Activated T-cell treated with anti-CD3 and anti-CD28 coated beads for 24 hours (primary cell): ENCODE data around the gene NHLH1.

Source experiments
- DNase-seq: peaks from one replicate; pipeline ENCODE4 v3.0.0-alpha.2; 2020; ENCODE audit warnings: low read depth

Gene NHLH1

DNA sequence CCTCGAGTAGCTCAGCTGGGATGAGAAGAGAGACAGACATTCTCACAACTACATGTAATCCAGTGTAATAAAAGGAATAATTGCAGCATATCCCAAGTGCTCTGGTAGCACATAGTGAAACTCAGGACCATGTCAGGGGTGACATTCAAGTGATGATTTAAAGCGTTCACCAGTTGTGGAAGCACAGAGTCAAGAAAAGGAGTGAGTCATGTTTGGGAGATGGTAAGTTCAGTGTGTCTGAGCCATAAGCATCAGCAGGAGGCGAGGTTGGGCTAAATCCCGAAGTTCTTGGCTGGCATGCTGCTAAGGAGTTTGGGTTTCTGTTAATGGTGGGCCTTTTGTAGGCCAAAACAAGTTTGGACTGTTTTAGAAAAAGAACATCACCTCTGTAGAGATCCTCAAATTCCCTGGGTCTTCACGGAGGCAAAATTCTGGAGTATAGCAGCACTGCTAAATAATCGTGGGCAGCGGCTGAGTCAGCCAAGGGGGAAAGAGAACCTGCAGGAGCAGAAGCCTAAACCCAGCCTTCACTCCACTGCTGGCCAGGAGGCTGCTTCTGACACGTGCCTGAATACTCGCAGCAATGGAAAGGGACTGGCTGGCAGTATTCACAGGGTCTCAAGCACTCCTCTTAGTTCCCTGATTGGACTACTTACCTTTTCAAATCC lies 7.2 kb upstream of the NHLH1 start:
- DNase-seq: no peak

DNA sequence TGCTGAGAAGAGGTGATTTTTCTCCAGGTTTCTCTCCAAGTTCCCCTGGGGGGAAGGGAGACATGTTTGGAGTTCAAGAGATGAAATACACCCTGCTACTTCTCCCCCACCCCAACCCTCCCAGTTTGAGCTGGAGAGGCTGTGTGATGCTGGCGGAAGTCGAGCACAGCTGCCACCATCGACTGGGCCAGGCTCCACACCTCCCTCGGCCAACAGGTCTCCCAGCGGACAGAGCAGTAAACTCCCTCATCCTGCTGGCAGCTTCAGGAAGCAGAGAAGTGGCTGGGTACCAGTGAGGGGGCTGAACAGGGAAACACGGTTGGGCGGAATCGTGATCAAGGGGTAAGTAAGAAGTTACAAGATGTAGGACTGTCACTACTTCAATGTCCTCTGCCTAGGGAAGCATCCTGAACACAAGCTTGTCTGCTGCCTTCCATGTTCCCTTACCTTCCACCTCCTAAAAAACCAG lies 6.6 kb upstream of the NHLH1 start:
- no peak for DNase-seq

DNA sequence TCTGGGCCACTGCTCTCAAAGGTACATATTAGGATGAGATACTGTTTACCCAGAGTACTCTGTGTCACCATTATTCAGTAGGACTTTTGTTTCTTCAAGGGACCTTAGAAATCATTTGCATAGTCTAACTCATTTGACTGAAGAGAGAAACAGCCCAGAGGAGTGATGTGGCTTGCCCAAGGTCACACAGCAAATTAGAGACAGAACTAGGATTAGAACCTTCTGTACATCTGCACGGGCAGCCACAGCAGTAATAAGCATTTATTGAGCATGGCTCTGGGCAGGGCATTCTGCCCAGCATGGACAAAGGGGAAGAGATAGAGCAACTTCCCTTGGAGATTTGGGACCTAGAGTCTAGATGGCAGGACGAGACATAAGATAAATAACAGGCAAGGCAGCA lies 5.7 kb upstream of the NHLH1 start:
- DNase-seq: no peak

DNA sequence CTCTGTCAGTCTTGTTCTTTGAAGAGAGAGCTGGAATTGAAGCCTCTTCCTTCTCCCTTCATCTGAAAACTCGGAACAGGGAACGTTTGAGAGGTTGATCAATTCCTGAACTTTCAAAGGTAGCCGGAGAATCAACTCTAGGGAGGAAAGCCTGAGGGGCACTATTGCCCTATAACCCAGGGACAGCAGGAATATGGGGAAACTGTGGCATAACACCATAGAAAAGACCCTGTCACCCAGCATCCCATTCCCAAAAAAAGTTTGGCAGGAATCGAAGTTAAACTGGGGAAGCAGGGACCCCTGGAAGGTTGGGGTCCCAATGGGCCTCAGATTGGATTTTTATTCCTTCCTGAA lies 5.1 kb upstream of the NHLH1 start:
- DNase-seq: no peak

DNA sequence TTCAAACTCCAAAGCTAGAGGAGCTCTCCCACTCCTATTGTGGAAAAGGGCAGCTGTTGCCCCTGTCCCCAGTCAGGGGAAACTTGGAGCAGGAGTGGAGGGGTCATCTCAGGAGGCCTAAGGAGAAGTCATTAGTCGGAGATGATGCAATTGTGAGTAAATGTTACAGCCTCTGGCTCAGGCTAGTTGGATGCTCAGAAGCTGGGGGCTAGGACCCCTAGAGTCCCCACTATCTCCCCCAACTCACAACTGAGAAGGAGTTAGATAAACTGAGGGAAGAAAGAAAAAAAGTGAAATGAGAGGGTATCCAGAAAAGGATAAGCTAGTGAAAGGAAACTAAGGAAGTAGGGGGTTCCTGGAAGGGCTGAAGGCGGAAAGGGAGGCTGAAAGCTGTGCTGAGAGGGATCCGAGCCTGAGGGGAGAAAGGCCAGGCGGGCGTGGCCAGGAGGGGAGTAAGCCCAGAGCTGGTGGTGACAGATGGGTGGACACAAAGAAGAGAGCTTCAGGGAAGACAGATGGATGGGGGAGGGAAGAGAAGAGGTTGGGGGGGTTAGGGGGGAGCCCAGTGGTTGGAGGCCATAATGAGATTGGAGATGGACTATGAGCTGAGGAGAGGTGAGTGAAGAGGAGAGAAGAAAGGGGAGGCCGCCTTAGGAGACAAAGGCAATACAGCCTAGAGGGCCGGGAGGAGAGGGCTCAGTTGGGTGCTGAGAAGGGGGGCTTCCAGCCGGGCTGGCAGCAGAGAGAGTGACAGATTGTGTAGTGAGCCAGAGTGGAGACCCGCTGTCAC lies 4.5 kb upstream of the NHLH1 start:
- DNase-seq: no peak

DNA sequence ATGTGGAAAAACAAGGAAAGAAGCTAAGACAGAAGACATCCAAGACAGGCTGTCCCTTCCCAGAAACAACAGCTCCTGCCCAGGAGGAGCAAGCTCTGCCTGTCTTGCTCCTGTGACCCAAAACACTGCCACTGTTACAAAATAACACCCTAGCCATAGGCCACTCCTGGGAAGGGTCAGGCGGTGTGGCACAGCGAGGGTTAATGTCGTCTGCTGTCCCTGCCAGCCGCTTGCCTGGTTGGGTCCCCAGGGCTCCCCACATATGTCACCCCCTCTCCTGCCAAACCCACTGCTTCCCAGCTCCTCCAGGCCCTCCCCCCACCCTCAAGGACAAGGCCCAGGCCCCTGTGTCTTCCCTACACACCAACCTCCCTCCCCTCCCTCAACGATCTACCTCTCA lies 3.9 kb upstream of the NHLH1 start:
- no peak for DNase-seq

DNA sequence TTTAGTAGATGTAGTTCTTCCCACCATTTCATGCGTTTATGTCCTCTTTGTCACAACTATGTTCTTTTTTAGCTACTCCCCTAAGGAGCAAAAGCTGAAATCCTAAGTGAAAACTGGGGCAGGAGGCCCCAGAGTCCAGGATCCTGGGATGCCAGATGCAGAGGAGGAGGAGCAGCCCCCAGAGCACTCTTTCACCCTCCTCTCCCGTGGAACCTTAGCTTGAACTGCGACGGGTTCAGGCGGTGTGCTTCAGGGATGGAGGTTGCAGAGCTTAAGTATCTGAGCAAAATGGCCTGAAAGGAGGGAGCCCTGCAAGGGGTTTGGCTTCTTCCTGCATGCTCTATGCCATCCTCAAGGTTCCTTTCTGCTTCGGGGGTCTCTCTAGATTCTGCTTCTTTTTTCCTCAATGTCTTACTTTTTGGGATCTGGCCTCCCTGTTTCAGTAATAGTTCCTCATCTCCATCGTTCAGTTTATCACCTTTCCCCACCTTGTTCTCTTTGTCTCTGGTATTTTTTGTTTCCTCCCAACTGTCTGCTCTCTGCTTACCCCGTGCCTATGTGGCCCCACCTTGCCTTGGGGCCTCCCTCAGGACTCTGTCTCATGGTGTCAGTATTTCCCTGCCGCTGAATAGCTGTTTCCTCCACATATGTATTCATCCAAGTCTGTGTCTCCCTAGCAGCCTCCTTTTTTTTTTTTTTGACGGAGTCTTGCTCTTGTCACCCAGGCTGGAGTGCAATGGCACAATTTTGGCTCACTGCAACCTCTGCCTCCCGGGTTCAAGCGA lies 2.7 kb upstream of the NHLH1 start:
- no peak for DNase-seq

DNA sequence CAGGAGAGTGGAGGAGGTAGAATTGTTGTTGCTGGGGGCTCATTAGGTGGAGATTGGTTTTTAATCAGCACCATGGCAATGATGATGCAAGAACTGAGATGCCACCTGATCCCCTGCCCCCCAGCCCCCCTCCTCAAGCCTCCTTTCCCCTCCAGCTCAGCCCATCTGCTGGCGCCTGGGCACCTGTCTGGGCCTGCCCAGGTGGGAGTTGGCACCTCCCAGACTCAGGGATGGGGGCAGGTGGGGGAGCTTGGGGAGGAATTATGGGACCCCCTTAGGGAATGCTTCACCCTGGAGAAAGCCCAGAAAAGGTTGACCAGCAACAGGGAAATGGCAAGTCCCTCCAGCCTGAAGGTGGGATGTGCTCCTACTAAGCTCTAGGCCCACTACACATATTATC lies 1.5 kb upstream of the NHLH1 start:
- DNase-seq: no peak

DNA sequence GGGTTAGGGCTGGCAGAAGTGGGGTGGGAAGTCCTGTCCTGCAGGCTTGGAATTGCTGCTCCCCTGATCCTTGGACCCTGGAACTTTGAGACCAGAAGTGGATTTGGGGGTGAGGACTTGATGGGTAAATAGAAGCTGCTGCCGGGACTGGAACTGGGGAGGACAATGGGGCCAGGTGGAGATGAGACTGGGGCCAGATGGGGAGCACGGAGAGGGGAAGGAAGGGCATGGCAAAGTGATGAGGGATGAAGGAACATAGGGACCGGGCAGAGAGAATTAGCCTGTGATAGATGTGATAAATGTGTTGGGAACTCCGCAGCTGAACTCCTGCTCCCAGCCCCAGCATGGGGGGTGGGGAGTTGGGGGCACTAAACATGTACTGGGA lies 637 bp downstream of the NHLH1 start:
- no peak for DNase-seq

DNA sequence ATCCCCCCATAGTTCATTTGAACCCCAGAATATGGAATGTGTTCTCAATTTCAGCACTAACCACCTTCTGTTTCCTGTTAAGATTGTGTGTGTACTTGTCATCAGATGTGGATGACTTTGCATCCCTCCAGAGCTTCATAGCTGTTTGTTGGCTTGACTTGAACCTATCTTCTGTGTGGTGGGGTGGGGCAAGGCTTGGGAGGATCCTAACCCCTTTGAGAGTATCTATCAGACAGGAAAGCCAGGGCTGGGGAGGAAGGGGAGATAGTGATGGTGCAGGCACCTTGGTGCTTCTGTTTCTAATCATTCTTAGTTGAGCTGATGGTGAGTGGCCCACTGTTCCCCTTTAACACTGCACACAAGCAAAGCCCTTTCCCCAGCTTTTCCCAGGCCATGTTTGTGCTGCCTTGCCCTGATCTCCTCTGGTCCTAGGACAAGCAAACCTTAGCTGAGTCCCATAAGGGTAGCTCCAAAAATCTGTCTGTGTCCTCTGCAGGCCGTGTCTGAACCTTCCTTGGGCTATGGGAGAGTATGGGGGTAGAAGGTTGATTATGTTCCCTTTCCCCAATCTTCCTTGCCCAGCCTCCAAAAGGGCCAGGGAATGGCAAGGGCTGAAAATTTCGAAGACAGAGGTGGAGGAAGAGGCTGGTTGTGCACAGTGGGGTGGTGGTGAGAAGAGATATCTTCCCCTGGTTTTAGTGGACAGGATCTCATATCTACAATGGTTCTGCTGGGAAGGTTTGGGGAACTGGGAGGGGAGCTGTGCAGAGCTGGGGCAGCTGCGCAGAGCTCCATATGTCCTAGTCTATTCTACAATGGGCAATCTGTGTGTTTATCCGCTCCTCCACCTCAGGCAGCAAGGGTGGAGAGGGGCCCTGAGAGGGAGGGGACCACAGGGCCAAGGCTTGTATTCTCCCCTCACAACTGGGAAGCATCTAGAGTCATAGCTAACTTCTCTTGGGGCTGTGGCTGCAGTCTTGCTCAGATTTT lies 1.4 kb downstream of the NHLH1 start:
- no peak for DNase-seq

DNA sequence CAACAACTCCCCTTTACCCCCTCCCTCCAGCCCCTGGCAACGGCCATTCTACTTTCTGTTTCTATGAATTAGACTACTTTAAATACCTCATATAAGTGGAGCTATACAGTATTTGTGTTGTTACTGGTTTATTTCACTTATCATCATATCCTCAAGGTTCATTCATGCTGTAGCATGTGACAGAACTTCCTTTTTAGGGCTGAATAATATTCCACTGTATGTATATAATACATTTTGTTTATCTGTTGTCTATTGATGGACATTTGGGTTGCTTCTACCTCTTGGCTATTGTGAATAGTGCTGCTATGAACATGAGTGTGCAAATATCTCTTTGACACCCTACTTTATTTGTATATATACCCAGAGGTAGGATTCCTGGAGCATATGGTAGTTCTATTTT lies 2.2 kb downstream of the NHLH1 start:
- DNase-seq: no peak

DNA sequence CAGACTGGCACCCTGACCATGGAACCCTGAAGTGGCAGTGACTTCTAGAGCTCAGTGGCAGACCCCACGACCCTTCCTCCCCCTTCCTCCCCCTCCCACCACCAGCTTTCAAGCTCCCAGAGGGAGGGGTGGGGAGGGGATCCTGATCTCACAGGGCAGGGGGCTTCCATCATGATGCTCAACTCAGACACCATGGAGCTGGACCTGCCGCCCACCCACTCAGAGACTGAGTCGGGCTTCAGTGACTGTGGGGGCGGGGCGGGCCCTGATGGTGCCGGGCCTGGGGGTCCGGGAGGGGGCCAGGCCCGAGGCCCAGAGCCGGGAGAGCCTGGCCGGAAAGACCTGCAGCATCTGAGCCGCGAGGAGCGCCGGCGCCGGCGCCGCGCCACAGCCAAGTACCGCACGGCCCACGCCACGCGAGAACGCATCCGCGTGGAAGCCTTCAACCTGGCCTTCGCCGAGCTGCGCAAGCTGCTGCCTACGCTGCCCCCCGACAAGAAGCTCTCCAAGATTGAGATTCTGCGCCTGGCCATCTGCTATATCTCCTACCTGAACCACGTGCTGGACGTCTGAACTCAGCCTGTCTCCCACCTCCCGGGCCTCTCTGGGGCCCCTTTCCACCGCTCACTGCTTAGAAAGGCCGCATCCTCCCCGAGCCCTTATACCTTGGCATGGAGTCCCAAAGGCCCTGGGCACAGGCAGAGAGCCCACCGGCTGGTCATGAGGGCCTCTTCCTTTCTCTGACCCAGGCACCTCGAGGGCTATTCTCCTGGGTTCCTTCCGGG lies 3.9 kb downstream of the NHLH1 start:
- no peak for DNase-seq

DNA sequence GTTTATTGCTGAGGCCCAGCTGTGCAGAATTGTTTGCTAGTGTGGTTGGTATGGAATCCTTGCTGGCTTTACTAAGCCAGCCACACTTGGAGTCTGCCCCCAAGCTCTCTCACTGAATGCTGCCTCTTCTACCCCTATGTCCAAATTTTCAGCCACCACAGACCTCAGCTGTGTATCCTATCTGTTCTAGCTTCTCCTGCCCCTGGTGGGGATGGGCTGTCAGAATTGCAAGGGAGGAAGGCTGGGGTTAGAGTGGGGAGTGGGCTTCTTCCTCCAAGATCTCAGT lies 4.4 kb downstream of the NHLH1 start:
- DNase-seq: no peak

DNA sequence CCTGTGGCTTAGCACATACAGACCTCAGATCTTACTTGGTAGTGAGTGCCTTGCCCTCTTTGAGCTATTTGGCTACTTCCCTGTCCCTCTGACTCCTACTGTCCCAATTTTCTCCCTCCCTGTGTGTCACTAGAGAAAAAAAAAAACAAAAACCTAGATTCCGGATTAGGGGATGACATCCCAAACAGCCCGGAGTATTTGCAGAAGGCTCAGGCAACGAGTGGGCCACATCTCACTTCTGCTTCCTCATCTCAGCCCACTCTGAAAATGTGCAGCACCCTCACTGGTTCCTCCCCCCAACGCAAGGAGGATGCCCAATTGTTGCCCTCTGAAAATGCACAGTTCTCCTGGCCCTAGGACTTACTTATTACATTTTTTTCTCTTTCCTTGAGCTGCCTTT lies 4.9 kb downstream of the NHLH1 start:
- no peak for DNase-seq

DNA sequence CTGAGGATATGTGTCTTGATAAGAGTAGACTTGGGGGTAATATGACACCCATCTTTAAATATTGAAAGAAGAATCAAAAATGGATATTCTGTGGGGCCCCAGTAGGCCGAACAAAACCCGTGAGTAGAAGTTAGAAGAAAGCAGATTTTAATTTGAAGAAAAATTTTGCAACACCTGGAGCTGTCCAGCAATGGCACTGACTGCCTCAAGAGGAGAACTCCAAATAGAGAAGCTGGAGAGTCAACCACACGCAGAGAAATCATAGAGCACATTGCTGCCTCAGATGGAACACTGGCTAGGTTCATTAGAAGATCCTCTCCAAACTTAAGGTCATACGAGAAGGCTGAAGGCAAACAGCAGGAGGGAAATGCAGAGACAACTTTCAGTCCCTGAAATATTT lies 6.8 kb downstream of the NHLH1 start:
- no peak for DNase-seq

DNA sequence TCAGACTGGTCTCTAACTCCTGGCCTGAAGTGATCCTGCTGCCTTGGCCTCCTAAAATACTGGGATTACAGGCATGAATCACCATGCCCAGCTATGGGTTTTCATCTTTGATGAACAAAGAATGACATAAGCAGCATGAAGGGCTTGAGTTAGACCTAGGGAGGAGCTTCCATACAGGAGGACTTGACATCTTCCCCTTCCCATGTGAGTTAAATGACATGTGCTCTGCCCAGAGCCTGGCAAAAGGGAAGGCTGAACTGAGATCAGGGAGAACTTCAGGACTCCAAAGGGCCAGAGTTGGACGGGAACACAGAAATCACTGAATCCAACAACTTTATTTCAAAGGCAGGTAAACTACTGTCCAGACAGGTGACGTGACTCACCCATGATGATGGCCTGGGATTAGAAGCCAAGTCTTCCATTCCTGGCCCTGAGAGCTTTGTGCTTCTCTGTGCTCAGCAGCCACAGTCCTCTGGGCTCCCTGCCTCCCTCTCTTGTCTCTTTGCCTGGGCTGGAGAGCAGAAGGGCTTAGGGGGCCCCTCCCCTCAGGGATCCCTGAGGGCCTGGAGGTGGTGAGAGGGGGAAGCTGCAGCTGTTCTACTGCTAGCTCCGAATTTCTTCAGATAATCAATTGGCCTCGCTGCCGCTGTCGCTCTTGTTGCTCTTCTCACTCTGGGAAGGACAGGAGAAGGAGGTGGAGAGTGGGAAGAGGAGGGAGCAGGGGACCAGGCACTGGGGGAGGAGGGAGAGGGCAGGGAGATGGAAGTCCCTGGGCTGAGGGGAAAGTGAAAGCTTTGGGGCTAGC lies 7.6 kb downstream of the NHLH1 start:
- no peak for DNase-seq

DNA sequence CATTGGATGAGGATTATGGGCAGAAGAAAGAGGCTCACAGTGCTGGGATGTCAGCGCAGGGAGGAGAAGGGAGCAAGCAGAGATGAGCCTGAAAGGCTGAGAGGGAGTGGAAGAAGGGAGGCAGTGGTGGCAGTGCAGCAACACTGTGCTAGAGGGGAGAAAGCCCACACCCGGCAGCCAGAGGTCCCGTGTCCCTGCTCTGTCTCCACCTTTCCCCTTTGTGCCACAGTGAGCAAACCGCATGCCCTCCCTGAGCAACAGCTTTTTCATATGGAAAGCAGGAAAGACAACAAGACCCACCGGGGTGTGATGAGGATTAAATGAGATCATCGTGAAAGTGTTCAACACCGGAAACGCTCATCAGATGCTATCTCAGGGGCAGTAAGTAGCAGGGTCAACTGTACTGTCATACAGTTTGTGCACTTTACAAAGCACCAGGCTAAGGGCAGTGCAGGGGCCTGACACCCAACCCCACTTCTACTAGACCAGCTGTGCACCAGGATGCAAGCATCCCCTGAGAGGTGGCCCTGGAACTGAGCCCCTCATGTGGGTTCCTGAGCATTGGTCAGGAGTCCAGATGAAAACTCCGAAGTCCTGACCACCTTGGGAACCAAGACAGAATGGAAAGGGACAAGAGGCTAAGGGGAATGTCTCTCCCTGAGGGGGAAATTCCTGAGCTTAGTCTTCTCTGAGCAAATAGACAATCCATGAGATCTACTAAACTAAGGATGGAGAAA lies 9.1 kb downstream of the NHLH1 start:
- no peak for DNase-seq

DNA sequence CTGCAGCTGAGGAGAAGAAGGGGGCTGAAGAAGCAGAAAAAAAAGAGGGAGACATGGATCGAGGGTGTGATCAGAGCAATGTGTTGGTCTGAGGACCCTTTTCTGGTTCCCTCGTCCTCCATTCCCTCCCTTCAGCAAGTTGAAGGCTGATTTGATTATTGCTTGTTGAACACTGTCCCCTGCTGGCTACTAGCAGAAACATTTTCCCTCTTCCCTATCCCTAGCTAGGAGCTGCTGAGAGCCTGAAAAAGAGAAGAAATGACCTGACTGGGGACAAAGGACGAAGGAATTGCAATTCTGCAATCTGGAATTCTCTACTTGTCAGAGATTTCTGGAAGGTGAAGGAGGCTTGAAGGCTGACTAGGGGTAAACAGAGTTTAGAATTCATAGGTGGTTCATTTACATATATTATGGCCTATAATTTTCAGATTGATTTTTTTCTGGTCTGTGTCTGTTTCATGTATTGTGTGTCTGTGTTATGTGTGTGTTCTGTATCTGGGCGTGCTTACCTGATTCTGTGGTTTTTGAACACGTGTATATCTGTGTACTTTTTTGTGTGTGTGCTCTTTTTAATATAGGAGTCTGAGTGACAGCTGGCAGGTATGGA lies 9.8 kb downstream of the NHLH1 start:
- peak; percentile 13 for DNase-seq

DNA sequence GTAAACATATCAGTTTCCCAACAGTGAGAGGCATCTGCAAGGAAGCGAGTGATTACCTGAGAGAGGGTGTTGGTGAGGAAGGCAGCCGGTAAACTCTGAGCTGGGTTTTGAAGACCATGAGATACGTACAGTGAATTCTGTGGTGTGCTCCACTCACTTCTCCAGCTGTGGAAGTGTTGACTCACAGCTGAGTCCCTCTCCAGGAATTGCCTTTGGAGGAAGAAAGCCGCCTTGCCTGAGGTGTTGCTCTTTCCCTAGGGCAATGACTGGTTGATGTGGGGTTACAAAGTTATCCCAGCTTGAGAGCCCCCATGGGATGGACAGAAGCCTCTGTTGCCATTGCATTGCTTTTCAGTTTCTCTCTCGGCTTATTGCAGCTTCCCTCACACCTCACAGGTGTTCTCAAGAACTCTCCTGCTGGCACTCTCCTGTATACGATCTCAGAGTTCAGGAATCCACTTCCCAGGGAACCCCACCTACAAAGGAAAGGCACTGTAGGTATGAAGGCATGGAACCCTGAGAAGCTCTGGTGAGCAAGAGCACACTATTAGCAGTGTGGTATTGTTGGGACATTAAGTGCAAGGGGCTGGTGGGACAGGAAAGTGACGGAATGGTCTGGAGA lies 10.8 kb downstream of the NHLH1 start:
- DNase-seq: no peak
